Measurements from ENCODE around the gene TRPM2.

The TRPM2 gene

DNA sequence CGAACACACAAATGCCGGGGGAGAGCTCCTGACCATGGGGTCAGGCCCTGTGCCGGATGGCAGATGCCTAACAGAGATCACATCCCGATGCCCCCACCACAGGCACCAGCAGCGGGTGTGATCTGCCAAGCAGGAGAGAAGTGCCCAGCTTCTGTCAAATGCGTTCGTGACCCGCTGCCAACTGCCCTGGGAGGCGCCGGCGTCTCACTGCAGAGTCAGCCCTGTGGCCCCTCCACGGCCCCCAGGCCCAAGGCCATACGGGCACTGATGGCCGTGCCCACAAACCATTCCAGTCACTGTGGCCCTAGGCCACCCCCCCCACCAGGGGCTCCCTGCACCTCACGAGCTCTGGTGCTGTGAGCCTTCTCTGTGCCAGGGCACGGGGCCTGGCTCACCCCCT lies 22.2 kb upstream of the TRPM2 start:
- no peak for DNase-seq (ENCODE audit: low read depth in 2 of 2)
- no peak overlapping the region for H3K4me3 ChIP-seq (replicated peaks in 1 of 2; ENCODE audit: low read depth in 2 of 2, low read length in 2 of 2)
- no peak for TF ChIP-seq CTCF (IDR thresholded peaks at IDR 0.05; ENCODE audit: low read depth, low read length)

GRCh38 chr21:44331650-44332307 lies 21.6 kb upstream of the TRPM2 start:
- DNase-seq (ENCODE audit: low read depth in 2 of 2) = peak in 1 of 2 donors; percentile 9
- TF ChIP-seq CTCF (IDR thresholded peaks at IDR 0.05; ENCODE audit: low read depth, low read length) = no peak
- H3K4me3 ChIP-seq (replicated peaks in 1 of 2; ENCODE audit: low read depth in 2 of 2, low read length in 2 of 2) = no peak overlapping the region

DNA sequence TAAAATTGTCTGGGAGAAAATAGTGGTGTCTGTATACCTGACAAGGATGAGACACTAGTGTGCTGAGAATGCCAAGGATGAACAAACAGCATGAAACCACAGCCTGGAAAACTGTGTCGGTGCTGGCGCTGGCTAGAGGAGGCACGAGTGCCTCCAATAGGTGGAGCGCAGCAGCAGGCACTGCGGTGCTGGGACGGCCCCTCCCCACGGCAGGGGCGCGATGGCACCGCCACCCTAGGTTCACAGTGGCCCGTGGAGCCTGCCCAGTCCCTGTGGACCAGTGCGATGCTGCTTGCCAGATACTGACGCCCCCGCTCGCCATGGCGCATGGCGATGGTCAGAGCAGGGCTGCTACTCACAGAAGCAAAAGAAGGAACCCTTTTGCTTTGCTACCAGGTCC lies 21.0 kb upstream of the TRPM2 start:
- DNase-seq (ENCODE audit: low read depth in 2 of 2) = no peak
- TF ChIP-seq CTCF (IDR thresholded peaks at IDR 0.05; ENCODE audit: low read depth, low read length) = no peak

DNA sequence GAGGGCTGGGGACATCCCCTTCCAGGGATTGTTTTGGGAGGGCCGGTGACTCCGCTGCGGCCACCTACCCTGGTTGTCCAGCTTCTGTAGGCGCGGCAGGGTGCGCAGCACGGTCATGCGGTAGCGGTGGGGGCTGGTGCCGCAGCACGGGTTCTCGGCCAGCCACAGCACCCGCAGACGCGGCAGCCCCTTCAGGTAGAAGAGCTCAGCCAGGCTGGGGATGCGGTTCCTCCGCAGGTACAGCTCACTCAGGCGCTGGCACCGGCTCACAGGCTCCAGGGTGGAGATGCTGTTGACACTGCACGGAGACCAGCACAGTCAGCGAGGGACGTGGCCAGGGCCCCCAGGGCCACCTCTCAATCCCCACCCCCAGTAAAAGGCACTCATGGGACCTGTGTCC lies 20.5 kb upstream of the TRPM2 start:
- TF ChIP-seq CTCF (IDR thresholded peaks at IDR 0.05; ENCODE audit: low read depth, low read length) = no peak
- no peak for DNase-seq (ENCODE audit: low read depth in 2 of 2)
- H3K4me3 ChIP-seq (replicated peaks in 1 of 2; ENCODE audit: low read depth in 2 of 2, low read length in 2 of 2) = no peak overlapping the region

More for the DNA sequence above, 21.0 kb upstream of the TRPM2 start:
- no peak overlapping the region for H3K4me3 ChIP-seq (replicated peaks in 1 of 2; ENCODE audit: low read depth in 2 of 2, low read length in 2 of 2)

- H3K4me3 ChIP-seq (replicated peaks in 1 of 2; ENCODE audit: low read depth in 2 of 2, low read length in 2 of 2) = no peak overlapping the region
- no peak for DNase-seq (ENCODE audit: low read depth in 2 of 2)
- no peak for TF ChIP-seq CTCF (IDR thresholded peaks at IDR 0.05; ENCODE audit: low read depth, low read length)
These were observed 19.7 kb upstream of the TRPM2 start for GRCh38 chr21:44333509-44334328.

DNA sequence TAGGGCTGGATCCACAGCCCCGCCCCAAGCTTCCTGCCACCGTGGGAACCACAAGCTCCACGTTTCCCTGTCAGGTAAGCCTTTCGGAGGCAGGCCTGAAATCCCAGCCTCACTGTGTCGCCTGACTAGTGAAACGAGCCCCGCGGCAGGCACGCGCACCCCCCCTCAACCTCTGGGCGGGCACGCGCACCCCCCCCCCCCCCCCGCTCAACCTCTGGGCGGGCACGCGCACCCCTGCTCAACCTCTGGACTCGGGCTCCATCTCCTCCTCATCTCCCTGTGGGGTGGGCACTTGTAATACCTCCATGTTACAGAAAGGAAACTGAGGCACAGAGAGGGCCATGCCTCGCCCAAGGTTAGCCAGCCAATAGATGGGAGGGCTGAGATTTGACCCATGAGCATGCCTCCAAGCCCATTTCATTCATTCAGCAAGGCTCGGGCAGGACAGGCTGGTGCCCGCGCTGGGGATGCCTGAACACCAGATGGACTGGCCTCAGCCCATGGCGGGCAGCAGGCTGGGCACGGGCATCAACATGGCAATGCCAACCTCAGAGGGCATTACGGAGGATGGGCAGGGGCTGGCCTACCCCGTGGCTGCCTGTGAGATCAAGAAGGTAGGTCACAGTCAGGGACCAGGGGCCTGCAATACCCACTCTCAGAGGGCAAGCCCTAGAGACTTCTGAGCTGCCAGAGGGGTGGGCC lies 18.9 kb upstream of the TRPM2 start:
- no peak for TF ChIP-seq CTCF (IDR thresholded peaks at IDR 0.05; ENCODE audit: low read depth, low read length)
- no peak overlapping the region for H3K4me3 ChIP-seq (replicated peaks in 1 of 2; ENCODE audit: low read depth in 2 of 2, low read length in 2 of 2)
- DNase-seq (ENCODE audit: low read depth in 2 of 2) = no peak
